HG02852 (cell line): ENCODE results near the gene PMF1.

Experiments
- ATAC-seq: cut with Tn5 transposase; IDR thresholded peaks from one replicate; pipeline ENCODE4 v1.9.1; 2021; ENCODE audit warnings: mild to moderate bottlenecking, moderate library complexity; ENCODE audit not compliant: unreplicated experiment

The PMF1 gene

DNA sequence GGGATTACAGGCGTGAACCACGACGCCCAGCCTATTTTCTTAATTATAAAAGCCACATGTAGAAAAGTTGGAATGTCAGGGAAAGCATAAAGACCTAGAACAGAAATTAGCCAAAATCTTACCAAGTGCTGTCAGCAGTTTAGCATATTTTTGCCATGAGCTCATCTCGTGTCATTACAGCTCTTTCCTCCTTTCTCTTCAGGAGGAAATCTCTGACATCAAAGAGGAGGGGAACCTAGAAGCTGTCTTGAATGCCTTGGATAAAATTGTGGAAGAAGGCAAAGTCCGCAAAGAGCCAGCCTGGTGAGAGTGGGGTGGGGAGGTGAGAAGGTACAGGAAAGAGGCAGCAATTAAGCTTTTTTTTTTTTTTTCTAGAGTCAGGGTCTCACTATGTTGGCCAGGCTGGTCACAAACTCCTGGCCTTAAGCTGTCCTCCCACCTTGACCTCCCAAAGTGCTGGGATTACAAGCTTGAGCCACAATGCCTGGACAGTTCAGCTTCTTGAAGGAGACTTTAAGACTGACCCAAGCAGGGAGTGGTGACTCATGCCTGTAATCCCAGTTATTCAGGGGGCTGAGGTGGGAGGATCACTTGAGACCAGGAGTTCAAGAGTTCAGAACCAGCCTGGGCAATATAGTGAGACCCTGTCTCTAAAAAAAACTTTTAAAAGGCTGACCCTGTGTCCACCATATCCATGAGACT is 20.8 kb downstream of the PMF1 start:
- ATAC-seq, result no peak

DNA sequence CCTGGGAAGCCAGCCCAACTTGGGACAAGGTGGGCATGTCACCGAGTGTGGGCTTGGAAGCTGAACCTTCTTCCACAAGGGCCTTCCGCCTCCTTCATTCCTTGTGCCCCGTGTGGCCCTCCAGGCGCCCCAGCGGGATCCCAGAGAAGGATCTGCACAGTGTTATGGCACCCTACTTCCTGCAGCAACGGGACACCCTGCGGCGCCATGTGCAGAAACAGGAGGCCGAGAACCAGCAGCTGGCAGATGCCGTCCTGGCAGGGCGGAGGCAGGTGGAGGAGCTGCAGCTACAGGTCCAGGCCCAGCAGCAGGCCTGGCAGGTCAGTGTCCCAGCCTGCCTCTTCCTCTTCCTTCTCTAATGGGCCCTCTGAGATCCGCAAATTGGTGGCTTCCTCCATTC is 23.4 kb downstream of the PMF1 start:
- ATAC-seq, result no peak

DNA sequence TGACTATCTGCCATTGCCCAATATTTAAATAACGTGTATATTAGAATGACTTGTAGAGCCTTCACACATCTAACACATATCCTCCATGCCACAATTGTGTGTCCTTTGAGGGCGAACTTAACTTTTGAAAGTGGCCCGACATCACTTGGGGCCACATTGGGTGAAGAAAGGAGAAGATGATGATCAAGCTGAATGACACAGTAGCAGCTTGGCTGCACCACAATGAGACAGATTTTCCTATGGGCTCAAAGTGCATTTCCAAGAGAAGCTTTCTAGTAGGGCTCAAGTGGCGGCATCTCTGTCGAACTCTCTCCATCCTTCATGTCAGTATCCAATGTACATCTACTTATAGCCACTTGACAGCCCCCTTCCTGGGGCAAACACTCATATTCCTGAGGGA is 25.4 kb downstream of the PMF1 start:
- ATAC-seq, result no peak

DNA sequence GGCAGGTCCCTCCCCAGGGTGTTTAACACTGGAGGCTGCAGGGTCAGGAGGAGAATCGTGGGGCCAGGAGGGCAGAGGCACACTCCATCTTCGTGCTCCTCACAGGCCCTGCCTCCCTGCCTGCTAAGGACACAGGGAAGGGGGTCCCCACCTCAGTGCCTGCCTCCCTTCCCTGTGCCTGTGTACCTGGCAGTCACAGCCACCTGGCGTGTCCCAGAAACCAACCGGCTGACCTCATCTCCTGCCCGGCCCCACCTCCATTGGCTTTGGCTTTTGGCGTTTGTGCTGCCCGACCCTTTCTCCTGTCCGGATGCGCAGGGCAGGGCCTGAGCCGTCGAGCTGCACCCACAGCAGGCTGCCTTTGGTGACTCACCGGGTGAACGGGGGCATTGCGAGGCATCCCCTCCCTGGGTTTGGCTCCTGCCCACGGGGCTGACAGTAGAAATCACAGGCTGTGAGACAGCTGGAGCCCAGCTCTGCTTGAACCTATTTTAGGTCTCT is 28.6 kb downstream of the PMF1 start:
- ATAC-seq, result no peak

DNA sequence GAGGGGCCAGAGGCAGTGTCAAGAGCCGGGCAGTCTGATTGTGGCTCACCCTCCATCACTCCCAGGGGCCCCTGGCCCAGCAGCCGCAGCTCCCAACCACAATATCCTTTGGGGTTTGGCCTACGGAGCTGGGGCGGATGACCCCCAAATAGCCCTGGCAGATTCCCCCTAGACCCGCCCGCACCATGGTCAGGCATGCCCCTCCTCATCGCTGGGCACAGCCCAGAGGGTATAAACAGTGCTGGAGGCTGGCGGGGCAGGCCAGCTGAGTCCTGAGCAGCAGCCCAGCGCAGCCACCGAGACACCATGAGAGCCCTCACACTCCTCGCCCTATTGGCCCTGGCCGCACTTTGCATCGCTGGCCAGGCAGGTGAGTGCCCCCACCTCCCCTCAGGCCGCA is 29.1 kb downstream of the PMF1 start, which contains the start of gene BGLAP:
TSS of gene BGLAP (plus strand) at position 259 of the 400 bp plus-strand sequence. CDS start at position 307, 48 bp downstream.
- ATAC-seq, result no peak

DNA sequence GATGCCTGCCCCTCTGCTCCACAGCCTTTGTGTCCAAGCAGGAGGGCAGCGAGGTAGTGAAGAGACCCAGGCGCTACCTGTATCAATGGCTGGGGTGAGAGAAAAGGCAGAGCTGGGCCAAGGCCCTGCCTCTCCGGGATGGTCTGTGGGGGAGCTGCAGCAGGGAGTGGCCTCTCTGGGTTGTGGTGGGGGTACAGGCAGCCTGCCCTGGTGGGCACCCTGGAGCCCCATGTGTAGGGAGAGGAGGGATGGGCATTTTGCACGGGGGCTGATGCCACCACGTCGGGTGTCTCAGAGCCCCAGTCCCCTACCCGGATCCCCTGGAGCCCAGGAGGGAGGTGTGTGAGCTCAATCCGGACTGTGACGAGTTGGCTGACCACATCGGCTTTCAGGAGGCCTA is 29.9 kb downstream of the PMF1 start:
- ATAC-seq, result no peak

DNA sequence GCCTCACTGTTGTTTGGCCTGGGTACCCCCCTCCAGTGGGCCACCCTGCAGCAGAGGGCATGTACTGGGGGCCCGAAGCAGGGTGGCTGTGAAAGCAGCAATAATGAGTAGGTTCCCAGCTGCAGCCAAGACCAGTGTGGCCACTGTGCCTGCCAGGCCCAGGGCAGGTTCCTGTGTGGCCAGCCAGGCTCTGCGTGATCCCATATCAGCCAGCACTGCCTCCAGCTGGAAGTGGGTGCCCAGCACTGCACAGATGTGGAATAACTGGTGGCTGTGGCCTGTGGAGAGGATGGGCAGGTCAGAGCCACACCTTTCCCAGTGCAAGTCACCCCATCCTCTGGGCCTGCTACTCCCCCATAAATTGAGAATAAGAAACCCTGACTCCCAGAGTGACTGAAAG is 31.3 kb downstream of the PMF1 start:
- ATAC-seq, result no peak

DNA sequence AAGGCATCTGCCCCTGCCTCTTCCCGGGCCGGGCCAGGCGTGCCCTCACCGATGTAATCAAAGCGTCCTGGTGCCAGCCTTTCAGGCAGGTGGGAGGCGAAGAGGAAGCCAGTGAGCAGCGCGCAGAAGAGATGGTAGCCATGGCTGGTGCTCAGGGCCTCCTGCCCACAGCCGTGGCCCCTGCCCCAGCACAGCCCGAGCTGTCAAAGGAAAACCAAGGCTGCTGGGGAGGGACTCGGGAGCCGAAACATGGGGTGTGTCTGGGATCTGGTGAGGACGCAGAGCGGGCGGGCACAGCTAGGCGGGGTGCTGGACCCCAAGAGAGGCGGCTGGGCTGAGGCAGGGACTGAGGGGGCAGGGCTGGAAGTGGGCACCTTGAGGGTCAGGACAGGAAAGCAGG is 31.9 kb downstream of the PMF1 start:
- no peak for ATAC-seq

DNA sequence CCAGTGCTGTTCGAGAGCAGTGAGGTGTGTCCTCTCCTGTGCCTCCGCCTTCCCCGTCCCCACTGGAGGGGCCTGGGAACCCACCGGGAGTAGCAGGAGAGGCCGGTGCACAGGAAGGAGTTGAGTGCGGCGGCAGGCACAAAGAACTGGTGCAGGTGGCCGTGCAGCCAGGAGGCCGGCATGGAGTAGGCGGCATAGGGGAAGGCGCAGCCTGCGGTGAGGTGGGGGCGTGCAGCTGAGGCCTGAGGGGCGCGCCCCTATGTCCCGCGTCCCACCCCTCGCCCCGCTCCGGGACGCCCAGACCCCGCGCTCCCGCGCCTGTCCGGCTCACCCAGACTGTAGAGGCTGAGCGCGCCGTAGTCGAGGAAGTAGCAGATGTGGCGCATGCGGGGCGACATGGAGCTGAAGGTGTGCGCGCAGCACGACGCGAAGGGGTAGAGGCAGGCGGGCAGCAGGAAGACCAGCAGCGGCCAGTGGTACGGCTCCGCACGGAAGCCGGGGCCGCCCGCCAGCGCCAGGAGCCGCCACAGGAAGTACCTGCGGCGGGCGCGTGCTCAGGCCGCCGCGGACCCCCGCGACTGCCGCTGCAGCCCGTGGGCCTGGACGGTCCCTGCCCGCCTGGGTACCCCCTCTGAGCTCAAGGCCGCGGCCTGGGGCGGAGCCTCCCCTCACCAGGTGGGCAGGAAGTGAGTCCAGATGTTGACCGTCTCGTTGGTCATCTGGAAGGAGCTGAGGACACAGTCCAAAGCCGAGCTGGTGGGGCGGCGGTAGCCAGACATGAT is 32.8 kb downstream of the PMF1 start:
- ATAC-seq, result no peak

DNA sequence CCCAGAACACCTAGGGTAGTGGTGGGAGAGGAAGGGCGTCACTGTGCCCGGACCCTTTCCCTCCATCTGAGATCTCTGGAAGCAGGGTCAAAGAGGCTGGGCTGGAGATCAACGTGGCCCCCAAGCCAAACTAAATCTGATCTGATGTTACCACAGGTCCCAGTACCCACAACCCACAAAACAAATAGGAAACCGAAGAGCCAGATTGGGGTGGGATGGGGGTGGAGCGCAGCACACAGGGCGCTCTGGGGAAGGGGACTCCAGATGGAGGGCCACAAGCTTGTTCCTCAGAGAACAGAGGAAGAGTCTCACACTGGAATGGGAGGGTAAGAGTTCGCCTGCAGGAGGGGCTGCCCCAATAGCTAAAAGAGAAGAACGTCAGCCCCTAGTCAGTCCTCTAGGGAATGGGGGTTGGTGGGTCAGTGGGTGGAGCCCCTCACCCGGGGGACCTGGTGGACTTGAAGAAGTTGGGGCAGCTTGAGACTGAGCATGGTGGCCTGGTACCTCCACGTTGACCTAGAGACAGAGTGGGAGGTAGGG is 33.5 kb downstream of the PMF1 start:
- ATAC-seq, result no peak

DNA sequence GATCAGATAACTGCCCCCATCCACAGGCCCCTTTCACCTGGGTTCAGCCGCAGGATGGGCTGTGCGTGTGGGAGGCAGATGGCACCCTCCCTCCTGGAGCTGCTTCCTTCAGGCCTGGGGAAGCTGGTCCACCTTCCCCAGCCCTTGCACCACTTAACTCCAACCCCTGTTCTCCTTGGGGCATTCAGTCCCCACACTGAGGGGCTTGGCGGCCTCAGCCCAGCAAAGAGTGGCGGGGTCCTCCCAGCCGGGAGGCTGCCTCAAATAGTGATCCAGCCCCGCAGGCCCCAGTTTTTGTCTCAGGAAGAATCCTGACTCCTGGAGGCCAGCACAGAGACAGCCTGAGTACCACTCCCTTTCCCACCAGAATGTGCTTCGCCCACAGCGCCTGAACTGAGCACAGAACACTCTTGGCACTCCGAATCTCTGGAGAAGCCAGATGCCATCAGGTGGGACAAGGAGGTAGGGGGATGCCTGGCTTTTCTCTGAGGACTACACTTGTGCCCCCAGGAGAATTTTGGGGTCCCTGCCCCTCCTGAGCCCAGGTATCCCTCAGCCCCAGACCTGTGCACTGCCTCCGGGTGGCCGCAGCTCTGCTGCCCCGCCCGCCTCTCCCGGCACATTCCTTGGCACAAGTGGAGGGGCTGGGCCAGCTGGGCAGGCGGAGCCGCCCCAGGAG is 34.1 kb downstream of the PMF1 start:
- ATAC-seq, result no peak

DNA sequence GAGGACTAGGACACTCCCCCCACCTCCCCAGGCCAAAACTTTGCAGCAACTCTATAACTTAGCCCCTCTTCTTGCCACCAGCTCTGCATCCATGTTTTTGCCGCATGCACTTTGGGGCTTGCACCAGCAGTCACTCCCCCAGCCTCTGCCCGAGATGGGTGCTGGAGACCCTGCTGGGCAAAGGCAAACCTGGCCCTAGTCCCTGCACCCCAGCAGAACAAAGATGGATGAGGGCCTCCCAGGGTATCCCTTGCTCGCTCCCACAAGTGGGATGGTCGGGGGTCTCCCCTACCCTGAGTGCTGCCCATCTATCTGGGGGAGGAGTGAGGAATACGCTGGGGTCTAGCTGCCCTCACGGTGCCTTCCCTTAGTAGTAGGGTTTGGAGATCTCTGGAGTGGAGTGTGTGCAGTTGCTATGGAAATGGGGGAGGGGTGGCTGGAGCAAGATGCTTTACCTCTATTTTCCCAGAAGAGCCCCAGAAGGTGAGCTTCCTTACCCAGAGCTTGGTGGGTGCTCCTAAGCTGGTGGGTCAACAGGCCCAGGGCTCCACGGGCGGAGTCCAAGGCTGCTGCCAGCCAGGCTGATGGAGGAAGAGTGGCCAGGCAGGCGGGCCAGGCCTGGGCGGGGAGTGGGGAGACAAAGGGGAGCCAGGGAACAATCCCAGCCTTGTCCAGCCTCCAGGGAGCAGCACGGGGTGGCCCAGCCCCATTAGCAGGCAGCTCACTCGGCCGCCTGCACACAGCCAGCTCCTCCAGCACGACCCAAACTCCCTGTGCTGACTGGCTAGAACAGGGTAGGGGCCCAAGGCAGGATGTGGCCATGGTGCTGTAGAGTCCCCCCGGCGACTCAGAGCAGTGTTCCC is 34.9 kb downstream of the PMF1 start, which contains the start of gene PAQR6:
TSS of gene PAQR6 (minus strand) at position 597 of the 863 bp plus-strand sequence. CDS start 1,325 bp downstream, outside the sequence.
- ATAC-seq, result no peak

DNA sequence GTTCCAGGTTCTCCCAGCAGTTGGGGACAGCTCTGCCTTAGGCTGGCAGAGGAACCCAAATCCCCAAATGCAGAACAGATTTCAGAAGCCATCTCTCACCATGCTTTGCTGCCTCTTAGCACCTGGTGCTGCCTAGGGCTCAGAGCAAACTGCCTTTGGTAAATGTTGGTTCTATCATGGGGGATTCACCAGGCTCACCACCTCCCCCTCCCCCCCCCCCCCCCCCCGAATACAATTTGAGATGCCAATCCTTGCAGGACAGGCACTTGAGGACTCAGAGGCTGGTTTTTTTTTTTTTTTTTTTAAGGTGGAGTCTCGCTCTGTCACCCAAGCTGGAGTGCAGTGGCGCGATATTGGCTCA is 35.5 kb downstream of the PMF1 start:
- no peak for ATAC-seq

DNA sequence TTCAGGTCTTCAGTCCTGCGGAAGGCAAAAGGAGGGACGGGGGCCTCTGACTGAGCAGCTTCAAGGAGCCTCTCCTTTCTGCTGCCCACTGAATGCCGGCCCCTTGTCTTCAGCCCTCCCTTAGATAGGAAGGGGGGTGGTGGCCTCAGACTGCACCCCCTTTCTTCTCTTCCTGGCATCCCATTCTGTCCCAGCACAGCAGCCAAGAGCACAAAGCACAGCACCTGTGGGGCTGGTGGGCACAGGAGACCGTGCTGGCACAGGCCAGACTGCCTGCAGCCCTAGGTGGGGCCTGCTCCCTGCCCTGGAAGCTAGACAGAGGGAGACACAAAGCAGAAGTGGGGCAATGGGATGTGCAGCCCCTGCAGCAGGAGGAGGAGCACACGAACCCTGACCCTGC is 36.8 kb downstream of the PMF1 start:
- no peak for ATAC-seq

DNA sequence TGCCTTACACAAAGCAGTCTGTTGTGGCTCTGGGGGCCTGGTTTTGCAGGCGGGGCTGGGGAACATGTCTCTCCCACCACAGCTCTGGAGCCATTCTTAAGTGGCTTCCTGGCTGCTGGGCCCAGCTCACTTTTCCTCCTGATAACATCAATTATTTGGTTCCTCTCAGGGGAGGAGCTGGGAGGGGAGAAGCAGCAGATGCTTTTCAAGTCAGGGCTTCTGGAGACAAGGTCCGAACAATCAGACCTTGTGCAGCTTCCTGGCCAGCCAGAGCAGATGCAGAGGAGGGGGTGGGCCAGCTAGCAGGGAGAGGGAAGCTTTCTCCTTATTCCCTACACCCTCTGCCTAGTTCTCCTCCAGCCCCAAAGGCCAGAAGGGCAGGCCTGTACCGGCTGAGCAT is 38.7 kb downstream of the PMF1 start:
- no peak for ATAC-seq

DNA sequence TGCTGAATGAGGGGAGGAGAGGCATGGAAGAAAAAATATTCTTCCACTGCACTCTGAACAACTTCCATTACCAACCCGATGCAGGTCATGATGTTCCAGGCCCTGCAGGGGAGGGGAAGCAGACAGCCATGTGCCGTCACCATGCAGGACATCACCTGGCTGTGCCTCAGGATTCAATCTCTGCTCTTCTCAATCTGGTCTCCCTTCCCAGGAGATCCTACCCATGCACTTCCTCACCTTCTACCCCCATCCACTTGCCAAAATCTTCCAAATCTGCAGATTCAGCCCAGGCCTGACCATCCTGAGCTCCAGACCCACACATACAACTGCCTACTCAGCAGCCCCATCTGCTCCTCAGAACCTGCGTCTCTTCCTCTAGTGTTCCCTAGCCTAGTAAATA is 40.8 kb downstream of the PMF1 start:
- ATAC-seq, result no peak

DNA sequence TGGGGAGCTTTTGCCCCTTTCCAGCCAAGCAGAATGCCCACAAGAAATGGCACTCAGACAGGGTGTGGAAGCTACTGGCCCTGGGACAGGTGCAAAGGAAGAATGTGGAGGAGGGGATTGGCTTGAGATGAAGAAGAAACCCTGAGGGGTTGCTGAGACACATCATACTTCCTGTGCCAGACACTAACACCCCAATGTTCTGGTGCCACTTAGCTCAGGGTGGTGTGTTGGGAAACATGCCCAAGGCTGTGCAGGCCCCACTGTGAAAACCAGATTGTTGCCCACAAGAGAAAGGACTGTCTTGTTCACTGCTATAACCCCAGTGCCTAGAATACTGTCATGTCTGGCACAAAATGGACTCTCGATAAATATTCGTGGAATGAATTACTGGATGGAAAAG is 44.9 kb downstream of the PMF1 start:
- no peak for ATAC-seq

DNA sequence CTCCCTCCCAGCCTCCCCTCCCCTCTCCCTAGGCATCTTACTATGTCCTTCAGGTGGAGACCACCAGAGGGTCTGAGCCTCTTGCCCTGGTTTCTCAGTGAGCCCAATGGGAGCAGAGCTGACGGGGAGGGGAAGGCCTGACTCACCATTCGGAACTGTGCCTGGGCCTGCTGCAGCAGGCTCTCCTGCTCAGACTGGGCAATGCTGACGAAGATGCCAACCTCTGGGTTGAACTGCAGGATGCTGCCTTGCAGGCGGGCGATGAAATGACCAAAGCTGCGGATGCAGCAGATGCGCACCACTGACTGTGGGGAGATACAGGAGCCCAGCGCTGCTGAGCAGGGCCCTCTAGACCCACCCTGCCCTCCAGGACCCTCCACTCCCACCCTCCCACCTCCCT is 46.1 kb downstream of the PMF1 start:
- ATAC-seq, result no peak

DNA sequence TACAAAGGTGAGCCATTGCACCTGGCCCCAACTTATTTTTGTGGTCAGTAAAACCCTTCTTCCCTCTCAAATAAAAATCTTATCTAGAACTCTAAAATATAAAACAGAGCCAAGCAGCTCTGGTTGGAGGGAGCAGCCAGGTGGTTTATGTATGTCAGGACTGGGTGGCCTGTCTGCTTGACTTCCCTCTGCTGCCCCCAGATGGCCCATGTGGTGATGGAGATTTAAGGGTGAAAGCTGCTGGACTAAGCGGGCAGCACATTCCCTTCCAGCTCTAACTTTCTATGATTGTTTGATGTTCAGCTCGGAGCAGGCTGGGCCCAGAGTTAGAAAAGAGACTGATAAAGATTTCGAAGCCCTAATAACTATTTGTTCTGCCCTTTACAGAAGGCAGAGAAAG is 47.0 kb downstream of the PMF1 start:
- ATAC-seq, result no peak

DNA sequence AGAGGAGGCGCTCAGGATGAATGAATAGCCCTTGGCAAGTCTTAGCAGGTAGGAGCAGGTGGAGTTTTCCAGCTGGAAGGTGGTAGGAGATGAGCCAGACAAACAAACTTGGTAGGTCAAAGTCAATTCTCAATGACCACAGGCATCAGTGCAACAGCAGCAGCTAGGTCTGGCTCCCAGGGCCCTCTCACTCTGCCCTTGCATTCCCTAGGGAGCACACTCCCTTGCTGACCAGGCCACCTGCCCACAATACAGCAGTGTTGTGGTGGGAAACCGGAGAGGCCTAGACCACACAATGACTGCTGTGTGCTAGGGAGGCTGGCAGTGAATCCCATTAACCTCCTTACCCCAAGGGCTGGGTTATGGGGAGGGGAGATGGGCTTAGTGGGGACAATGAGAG is 48.1 kb downstream of the PMF1 start:
- no peak for ATAC-seq
